ENCODE measurements around the gene AP5Z1. TPM values are rescaled to one million over a fixed set of nuclear protein-coding genes. Genes with fewer than 3 reads are reported as not detected.

Gene AP5Z1
- polyA plus RNA-seq, 1 of the 3 experiments (the other 2 are of a cell fraction): 29.5 TPM

DNA sequence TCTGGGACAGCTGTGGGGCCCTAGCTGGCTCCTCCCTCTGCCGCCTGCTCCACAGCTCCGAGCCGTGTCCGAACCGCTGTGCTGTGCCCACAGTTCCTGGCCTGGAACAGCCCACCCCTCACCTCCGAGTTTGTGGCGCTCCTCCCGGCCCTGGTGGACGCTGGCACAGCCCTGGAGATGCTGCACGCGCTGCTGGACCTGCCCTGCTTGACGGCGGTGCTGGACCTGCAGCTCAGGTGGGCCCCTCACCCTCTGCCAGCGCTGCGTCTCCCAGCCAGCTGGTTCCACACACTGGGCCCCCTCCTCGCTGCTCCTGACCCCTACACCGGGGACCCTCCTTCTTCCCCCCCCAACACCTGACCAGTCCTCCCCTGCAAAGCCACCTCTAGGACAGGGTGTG lies 12.1 kb downstream of the AP5Z1 start:
- peaks cover 24 to 86% of the 10 kb centered on the region in 2 experiments for H3K36me3 ChIP-seq (replicated peaks in 1 of 2; ENCODE audit: control insufficient read depth in 1 of 2, insufficient read depth in 2 of 2, low read length in 1 of 2)
- H3F3A ChIP-seq (replicated peaks; ENCODE audit: insufficient read depth): no peaks in the 10 kb centered on the region
- no peak overlapping the region for H2AFZ ChIP-seq (ENCODE audit: low read depth)
- no peak for DNase-seq
- H3K27ac ChIP-seq (ENCODE audit: low read depth in 2 of 2, low read length in 1 of 2): no peak overlapping the region
- CTCF ChIA-PET: interaction anchor here (9.2 kb wide), 1 partner anchor 11 kb away, joined by 63 read pairs; no protein-coding TSS in a partner anchor
- no peaks in the 10 kb centered on the region for H3K79me2 ChIP-seq (ENCODE audit: insufficient read depth)
- TF ChIP-seq SIN3A (IDR thresholded peaks at IDR 0.05; ENCODE audit: borderline replicate concordance, low read depth, low read length) (no peak), TCF12 (IDR thresholded peaks at IDR 0.05) (no peak), GABPA (IDR thresholded peaks at IDR 0.05; ENCODE audit: low read depth) (no peak), RCOR1 (IDR thresholded peaks at IDR 0.05; ENCODE audit: low read length) (no peak), EZH2phosphoT487 (IDR thresholded peaks at IDR 0.05; ENCODE audit: borderline replicate concordance, low read depth) (no peak), RAD21 (IDR thresholded peaks at IDR 0.05; ENCODE audit: low read length) (no peak), TEAD4 (IDR thresholded peaks at IDR 0.05; ENCODE audit: borderline replicate concordance, insufficient read depth) (no peak), JUND (IDR thresholded peaks at IDR 0.05) (no peak), GATA2 (CRISPR knock-in tag; IDR thresholded peaks at IDR 0.05) (no peak), CHD2 (IDR thresholded peaks at IDR 0.05; ENCODE audit: low read length, partially characterized antibody) (no peak), RFX5 (IDR thresholded peaks at IDR 0.05; ENCODE audit: low read length) (no peak)
- TF ChIP-seq, protein P1, sequence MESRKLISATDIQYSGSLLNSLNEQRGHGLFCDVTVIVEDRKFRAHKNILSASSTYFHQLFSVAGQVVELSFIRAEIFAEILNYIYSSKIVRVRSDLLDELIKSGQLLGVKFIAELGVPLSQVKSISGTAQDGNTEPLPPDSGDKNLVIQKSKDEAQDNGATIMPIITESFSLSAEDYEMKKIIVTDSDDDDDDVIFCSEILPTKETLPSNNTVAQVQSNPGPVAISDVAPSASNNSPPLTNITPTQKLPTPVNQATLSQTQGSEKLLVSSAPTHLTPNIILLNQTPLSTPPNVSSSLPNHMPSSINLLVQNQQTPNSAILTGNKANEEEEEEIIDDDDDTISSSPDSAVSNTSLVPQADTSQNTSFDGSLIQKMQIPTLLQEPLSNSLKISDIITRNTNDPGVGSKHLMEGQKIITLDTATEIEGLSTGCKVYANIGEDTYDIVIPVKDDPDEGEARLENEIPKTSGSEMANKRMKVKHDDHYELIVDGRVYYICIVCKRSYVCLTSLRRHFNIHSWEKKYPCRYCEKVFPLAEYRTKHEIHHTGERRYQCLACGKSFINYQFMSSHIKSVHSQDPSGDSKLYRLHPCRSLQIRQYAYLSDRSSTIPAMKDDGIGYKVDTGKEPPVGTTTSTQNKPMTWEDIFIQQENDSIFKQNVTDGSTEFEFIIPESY (IDR thresholded peaks at IDR 0.05; ENCODE audit: borderline replicate concordance, low read depth): no peak
- TF ChIP-seq, protein P2, sequence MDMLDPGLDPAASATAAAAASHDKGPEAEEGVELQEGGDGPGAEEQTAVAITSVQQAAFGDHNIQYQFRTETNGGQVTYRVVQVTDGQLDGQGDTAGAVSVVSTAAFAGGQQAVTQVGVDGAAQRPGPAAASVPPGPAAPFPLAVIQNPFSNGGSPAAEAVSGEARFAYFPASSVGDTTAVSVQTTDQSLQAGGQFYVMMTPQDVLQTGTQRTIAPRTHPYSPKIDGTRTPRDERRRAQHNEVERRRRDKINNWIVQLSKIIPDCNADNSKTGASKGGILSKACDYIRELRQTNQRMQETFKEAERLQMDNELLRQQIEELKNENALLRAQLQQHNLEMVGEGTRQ (IDR thresholded peaks at IDR 0.05; ENCODE audit: borderline replicate concordance, low read depth, low read length): no peak
- TF ChIP-seq, protein P3, sequence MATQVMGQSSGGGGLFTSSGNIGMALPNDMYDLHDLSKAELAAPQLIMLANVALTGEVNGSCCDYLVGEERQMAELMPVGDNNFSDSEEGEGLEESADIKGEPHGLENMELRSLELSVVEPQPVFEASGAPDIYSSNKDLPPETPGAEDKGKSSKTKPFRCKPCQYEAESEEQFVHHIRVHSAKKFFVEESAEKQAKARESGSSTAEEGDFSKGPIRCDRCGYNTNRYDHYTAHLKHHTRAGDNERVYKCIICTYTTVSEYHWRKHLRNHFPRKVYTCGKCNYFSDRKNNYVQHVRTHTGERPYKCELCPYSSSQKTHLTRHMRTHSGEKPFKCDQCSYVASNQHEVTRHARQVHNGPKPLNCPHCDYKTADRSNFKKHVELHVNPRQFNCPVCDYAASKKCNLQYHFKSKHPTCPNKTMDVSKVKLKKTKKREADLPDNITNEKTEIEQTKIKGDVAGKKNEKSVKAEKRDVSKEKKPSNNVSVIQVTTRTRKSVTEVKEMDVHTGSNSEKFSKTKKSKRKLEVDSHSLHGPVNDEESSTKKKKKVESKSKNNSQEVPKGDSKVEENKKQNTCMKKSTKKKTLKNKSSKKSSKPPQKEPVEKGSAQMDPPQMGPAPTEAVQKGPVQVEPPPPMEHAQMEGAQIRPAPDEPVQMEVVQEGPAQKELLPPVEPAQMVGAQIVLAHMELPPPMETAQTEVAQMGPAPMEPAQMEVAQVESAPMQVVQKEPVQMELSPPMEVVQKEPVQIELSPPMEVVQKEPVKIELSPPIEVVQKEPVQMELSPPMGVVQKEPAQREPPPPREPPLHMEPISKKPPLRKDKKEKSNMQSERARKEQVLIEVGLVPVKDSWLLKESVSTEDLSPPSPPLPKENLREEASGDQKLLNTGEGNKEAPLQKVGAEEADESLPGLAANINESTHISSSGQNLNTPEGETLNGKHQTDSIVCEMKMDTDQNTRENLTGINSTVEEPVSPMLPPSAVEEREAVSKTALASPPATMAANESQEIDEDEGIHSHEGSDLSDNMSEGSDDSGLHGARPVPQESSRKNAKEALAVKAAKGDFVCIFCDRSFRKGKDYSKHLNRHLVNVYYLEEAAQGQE (IDR thresholded peaks at IDR 0.05; ENCODE audit: low read depth, low read length): no peak
- TF ChIP-seq, protein P4, sequence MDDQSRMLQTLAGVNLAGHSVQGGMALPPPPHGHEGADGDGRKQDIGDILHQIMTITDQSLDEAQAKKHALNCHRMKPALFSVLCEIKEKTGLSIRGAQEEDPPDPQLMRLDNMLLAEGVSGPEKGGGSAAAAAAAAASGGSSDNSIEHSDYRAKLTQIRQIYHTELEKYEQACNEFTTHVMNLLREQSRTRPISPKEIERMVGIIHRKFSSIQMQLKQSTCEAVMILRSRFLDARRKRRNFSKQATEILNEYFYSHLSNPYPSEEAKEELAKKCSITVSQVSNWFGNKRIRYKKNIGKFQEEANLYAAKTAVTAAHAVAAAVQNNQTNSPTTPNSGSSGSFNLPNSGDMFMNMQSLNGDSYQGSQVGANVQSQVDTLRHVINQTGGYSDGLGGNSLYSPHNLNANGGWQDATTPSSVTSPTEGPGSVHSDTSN (IDR thresholded peaks at IDR 0.05): no peak
- H3K4me3 ChIP-seq (ENCODE audit: low read depth in 2 of 2, low read length in 1 of 2): no peak overlapping the region
- no peak overlapping the region for H3K4me2 ChIP-seq
- H3K4me1 ChIP-seq (ENCODE audit: control insufficient read depth in 1 of 2, insufficient read depth in 2 of 2, low read depth in 1 of 2, low read length in 1 of 2): no peaks in the 10 kb centered on the region
- no peaks in the 10 kb centered on the region for H3K9me3 ChIP-seq
- H3K9me2 ChIP-seq: no peaks in the 10 kb centered on the region
- H3K27me3 ChIP-seq (ENCODE audit: insufficient read depth): no peaks in the 10 kb centered on the region
- peaks cover 5% of the 10 kb centered on the region; the same call in 1 of the 2 replicates for H4K20me1 ChIP-seq (ENCODE audit: insufficient read depth)
- POLR2A ChIA-PET: interaction anchor here (1.5 to 1.8 kb wide), 2 partner anchors 10 to 12 kb away, joined by 3 to 9 read pairs; partner anchors contain the start of gene AP5Z1
- H3K9ac ChIP-seq: no peak overlapping the region
- 94% methylated on average over 9 of the region's 17 CpGs for WGBS (ENCODE audit: low lambda C conversion rate)

Data from SK-N-SH (cell line).